GM18907 (cell line): ENCODE results near the gene PFN3.
A peak's percentile ranks its signal among the peaks of the same experiment; 100 is the strongest.

ENCODE experiments used
- ATAC-seq: cut with Tn5 transposase; IDR thresholded peaks from one replicate; pipeline ENCODE4 v1.9.1; 2021; ENCODE audit warnings: mild to moderate bottlenecking, moderate library complexity; ENCODE audit not compliant: unreplicated experiment

Gene PFN3, protein sequence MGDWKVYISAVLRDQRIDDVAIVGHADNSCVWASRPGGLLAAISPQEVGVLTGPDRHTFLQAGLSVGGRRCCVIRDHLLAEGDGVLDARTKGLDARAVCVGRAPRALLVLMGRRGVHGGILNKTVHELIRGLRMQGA

DNA sequence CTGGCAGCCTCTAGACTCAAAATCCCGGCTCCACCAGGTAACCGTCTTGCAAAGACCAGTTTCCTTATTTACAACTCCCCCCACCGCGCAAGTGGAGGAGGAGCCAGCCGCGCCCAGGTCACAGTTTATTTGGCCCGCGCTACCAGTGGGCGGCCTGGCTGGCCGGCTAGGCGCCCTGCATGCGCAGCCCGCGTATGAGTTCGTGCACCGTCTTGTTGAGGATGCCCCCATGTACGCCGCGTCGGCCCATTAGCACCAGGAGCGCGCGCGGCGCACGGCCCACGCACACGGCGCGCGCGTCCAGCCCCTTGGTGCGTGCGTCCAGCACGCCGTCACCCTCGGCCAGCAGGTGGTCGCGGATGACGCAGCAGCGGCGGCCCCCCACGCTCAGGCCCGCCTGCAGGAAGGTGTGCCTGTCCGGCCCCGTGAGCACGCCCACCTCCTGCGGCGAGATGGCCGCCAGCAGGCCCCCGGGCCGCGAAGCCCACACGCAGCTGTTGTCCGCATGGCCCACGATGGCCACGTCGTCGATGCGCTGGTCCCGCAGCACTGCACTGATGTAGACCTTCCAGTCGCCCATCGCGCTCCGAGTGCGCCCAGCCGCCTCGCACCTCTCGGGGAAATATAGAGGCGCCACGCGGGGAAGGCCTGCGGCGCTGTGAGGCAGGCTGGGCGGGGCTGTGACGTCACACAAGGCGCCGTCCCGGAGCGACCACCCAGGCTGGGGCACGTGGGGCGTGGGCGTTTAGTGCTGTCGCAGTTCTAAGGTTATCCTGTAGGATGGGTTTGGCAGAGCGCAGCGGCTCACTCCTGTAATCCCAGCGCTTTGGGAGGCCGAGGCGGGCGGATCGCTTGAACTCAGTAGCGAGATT is at the start of gene PFN3:
TSS of gene PFN3 (minus strand) at position 665 of the 872 bp plus-strand sequence. CDS start at position 580, 85 bp downstream.
- no peak for ATAC-seq

DNA sequence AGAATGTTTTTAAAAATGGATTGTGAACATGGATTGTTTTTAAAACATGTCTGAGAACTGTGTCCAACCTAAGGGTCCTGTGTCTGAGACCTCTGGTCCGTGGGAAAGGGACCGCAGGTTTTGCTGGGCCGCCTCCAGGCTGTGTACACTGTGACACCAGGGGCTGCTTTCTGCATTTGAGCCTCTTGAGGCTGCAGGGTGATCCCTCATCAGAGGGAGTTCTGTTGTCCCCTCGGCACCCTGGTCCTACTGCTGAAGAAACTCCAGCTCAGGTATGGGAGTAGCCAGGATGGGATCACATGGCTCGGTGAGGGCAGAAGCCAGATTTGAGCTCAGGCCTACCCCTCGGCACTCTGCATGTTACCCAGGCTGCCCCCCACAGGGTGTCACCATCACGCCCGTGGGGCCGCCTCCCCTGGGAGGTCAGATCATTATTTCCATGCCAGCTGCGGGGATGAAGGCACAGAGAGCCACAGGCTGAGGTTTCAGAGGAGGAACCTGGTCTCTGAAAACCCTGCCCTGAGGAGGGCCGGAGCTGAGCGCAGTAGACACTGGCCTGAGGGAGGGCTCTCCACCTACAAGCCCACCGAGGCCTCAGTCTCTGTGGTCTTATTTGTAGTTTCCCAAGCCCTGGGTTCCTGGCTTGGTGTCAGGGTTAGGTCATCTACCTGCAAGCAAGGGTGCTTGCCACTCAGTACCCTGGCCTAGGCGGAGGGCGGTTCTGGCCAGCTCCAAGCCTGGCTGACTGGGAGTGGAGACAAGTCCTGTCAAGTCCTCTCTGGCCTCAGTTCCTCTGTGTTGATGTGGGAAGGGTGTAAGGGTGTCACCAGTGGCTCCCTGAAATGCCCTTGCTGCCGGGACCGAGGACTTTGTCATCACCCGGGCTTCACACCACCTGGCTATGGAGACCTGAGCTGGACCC is 48.9 kb upstream of the PFN3 start:
- no peak for ATAC-seq

DNA sequence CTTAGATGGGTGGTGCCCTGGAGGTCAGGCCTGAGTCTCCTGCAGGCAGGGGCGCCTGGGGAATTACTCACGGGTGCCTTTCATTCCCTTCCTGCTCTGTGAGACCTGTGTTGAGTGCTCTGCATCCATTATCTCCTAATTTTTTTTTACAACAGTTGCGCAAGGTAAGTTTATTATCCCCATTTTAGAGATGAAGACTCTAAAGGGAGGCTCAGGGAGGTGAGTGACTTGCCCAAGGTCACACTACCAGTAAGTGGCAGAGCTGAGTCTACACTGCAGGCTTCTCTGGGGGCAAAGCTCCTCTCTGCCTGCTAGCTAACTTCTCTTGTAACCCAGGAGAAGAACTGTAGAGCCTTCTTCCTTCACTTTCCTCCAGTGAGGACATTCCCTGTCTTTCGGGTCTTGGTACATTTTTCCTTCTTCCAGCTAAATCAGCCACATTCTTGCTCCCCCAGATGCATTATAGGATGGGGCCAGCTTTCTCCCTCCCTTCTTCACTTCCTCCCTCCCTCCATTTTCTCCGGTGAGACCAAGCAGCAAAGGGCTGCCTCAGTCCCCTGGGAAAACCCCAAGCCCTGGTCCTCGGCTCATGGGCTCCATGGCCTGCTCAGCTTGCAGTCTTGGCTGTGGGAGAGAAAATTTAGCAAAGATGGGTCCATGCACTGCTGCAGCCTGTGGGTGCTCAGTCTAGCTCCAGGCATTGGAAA is 47.9 kb upstream of the PFN3 start:
- no peak for ATAC-seq

DNA sequence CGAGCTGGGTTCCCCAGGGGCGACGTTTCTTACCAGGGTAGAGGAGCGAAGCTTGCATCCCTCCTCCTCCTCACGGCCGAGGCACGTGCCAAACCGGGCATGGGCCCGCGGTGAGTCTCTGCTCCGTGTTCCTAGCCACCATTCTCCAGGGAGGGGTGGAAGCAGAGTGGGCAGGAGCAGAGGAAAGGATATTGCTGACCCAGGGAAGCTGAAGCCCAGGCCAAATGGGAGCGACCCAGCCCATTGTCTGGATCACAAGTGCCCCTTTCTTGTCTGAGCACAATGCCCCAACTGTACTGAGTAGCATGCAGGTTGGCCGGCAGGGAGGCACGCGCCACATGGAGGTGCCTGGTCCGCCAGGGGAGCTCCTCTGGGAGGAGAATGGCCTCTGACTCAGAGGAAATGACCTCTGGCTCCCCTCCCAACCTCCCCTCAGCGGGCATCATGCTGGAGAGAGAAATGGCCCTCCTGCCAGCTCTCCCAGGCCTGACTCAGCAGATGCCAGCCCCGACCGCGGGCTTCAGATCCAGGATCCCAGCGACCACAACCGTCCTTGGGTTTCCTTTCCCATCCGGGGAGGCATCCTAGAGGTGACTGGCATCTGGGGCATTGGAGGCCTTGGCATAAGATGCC is 47.3 kb upstream of the PFN3 start:
- ATAC-seq: no peak

DNA sequence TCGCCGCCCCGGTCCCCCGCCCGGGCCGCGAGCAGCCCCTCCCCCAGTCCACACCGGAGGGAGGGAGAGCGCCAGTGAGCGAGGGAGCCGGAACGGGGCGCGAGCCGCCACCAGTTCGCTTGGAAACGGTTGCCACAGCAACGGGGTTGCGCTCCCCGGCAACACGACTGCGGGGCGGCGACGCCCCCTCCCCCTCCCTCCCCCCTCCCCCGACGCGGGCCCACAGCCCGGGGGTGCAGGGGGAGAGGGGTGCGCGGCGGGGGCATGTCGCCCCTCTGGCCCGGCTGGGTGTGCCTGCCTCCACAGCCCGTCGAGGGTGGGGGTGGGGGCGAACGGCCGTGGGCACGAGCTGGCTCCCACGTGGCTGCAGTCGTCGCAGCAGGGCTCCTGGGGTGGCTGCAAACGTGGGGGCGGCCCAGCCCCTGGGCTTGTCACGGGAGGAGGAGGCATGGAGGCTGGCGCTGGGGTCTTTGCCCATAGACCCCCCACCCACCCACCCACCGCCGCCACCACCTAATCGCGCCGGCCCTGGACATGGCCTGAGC is 46.7 kb upstream of the PFN3 start:
- ATAC-seq: peak; percentile 25

DNA sequence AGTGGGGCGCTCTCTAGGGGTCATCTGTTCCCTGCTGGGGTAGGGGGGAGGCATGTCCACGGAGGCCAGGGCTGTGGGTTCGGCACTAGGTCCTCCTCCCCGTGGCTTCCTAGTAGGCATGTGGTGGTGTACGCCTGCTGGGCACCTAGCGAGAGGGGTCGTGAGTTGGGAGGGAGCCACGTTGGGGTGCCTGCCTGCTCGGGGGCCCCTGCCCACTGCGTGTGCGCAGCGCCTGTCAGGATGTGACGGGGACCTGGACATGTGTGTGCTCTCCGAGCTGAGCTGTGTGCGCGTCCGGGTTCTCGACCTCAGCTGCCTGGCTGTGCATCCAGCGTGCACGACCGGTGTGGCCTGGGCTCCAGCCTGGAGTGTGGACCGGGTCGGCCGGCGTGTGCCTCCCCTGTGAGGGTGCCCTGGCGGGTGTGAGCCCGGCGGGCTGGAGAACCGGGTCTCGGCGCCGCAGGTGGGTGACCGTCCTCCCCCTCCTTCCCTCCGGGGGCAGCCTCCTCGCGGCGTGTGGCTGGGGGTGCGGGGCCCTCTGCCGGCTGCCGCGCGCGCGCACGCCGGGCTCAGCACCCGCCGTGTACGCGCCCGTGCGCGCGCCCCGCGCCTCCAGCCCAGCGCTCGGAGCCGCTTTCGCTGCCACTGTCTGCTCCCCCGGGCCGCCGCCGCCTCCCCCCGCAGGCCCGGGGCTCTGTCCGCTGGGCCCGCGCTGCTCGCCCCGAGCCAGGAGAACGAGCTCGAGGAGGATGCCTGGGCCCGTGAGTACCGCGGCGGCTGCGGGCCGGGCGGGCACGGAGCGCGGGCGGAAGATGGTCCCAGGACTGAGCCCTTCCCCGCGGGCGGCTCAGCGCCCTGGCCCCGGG is 46.0 kb upstream of the PFN3 start, which contains the start of gene PRR7:
TSS of gene PRR7 (plus strand) at position 615 of the 866 bp plus-strand sequence. CDS start 8,254 bp downstream, outside the sequence.
- peak; percentile 40 for ATAC-seq

DNA sequence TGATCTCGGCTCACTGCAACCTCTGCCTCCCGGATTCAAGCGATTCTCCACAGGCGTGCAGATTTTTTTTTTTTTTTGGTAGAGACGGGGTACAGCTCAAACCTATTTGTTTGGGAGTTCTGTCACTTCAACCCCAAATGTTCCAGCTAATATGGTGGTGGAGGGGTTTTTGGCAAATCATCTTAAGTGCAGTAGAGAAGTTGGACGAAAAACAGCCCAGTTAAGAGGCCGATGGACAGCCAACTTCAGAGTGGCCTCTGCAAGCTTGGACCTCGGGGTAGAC is 45.4 kb upstream of the PFN3 start:
- no peak for ATAC-seq

DNA sequence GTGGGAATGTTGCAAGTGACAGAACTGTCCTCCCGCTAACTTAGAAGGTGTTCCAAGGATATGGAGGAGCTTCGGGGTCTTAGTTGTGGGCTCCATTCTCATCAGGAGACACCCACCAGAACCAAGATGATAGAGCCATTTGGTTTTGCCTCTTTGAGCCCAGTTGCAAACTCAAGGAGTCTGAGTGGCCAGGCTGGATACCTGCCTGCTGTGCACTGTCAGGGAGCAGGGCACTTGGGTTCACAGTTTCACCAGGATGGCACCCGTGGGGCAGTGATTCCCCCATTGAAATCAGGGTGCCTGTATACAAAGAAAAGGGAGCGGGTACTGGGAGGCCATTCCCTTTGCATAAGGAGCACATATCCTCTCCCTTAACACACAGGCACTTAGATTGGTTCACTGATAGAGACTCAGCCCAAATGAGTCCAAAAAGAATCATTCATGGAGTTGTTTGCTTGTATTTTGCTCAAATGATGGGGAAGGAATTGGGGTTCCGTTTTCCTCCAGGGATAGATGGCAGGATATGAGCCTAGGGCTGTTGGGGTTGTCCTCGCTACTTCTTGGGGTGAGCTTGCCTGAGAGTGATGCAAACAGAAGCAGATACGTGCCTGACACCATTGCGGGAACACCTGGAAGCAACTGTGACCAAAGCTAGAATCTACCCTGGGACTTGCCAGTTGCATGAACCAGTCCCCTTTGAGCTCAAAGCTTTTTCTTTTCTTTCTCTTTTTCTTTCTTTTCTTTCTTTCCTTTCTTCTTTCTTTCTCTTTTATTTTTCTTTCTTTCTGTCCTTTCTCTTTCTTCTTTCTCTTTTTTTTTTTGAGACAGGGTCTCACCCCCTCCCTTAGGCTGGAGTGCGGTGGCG is 44.8 kb upstream of the PFN3 start:
- no peak for ATAC-seq

DNA sequence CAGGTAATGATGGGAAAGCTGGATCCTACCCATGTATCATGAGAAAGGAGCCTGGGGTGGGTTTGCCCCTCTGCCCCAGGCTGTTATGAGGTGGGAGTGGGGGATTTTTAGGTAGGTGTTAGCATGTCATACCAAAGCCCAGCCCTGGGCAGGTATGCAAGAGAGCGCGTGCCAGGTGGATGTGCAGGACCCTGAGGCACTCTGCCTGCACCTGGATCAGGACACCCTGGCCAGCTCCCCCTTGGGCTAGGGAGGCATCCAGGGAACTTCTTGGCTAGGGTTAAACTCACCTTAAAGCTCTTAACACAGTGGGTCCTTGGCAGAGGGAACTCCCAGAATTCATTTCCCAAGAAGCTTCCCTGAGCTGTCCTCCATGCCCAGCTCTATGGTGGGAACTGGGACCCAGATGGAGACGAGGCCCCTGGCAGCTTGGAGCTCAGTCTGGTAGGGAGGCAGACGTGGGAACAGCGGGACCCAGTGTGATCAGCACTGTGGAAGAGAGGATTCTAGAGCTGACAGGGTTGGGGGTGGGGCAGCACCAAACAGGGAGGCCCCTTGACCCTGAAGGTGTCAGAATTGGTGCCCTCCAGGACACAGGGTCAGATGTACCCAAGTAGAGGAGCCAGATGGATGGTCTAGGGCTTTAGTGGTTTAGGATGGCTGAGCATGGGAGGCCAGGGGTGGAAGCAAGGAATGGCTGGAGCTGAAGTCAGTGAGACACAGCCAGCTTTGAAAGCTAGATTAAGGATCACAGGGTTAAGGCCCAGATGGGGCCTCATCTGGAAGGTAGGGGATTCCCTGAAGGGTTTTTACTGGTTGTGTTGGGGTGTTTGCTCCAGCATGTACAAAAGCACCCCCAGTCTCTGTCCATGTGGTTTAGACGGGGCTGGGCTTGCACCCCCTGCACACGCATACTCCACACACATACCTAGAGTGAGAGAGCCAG is 43.9 kb upstream of the PFN3 start:
- ATAC-seq: no peak

DNA sequence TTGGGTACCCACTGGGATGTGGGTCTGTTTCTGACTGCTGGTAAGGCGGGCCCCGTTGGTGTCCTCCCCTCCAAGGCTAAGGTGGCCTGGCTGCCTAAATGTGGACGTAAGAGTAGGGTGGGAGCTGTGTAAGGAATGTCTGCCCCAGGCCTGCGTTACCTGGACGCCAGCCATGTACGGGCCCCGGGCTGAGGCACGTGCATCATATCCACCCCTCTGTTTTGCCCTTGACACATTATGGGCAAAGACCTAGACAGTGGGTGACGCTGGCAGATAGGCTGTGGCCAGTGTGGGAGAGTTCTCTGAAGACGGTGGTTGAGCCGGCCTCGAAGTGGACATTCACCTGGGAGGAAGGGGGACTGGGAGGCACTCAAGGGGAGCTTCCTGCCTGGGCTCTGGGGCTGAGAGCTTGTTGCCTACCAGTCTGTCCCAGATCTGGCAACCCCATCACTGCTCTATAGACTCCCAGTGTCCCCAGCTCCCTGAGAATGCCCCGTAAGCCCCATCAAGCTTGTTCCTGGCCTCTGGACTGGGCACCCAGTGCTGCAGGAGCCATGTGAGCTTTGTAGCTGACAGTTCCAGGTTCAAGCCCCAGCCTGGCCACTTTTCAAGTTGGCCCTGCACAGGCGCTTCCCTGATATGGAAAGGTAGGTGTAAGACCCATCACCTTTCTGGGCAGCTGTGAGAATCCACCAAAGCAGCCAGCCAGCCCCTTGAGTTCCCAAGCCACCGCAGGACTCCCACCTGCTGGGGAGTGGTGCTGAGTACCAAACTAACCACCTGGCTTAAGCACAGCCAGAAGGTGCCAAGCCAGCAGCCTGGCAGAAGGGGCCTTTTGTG is 42.9 kb upstream of the PFN3 start:
- ATAC-seq: no peak

DNA sequence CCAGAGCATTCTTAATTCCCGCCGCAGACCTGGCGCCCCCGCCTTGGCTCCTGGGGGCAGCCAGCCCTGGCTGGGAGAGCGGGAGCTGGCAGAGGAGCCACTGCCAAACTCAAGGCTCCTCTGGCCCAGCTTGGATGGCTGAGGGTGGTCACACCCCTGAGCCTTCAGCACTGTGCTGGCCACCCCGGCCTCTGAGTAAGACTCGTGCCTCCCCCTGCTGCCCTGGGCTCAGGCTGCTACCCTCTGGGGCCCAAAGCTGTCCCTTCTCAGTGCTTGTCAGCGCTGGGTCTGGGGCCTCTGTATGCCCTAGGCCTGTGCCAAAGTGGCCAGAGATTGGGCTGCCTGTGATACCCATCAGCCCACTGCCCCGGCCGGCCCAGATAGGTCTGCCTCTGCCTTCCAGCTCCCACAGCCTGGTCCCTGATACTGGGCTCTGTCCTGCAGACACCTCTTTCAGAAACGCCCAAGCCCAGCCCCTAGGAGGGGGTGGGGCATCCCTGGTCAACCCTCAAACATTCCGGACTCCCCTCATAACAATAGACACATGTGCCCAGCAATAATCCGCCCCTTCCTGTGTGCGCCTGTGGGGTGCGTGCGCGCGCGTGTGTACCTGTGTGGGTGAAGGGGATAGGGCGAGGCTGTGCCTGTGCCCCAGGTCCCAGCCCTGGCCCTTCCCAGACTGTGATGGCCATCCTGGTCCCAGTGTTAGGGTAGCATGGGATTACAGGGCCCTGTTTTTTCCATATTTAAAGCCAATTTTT is 41.8 kb upstream of the PFN3 start:
- ATAC-seq: no peak

DNA sequence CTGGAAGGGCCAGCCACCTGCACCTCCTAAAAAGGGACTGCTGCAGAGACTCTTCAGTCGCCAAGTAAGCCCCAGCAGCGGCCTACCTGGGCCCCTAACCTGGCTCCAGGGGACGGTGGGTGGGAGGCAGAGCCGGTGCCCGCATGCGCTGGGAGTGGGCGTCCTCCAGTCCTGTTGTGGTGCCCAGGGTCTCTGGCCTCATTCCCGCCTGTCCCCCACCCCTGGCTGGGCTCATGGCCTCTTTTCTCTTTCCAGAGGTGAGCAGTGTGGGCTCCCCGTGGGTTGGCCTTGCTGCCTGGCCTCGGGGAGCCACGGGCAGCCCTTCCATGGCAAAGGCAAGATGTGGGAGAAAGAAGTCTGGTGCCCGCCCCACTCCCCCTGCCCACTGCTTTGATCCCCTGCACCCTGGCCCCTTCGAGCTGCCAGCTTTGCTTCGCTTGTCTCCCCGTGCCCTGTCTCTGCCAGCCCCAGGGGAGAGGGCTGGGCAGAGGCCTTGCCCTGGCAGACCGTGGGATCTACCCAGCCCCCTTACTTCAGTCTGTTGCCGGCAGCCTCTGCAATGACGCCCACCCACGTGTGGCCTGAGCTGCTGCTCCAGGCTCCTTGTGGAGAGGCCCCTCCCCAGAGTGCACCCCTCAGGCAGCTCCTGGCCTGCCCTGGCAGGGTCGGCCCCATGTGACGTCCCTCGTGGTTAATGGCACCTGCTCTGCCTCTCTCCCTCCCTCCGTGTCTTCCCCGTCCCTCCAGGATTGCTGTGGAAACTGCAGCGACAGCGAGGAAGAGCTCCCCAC is 40.7 kb upstream of the PFN3 start:
- no peak for ATAC-seq

DNA sequence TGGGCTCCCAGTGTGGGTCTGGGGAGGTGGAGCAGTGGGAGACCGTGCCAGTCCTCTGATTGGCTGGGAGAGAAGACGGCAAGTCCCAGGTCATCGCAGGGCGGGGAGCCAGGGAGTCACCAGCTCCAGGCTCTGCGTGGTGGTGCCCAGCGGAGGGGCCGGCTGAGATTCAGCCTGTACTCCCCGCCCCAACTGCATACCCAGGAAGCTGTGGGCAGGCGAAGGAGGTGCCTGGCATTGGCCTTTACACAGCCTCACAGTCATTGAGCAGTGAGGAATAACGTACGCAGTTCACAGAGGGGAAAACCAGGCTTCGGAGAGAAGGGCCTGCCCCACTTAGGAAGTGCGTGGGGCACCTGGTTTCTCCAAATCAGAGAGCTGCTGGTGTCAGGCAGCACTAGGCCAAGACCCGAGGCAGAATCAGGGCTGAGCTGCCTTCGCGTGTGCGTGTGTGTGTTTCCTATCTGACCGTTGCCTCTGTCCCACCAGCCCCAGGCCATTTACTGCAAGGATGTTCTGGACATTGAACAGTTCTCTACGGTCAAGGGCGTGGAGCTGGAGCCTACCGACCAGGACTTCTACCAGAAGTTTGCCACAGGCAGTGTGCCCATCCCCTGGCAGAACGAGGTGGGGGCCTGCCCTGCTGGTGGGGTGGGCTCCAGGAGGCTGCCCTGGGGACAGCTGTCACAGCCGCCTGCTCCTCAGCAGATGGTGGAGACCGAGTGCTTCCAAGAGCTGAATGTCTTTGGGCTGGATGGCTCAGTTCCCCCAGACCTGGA is 39.9 kb upstream of the PFN3 start:
- no peak for ATAC-seq

DNA sequence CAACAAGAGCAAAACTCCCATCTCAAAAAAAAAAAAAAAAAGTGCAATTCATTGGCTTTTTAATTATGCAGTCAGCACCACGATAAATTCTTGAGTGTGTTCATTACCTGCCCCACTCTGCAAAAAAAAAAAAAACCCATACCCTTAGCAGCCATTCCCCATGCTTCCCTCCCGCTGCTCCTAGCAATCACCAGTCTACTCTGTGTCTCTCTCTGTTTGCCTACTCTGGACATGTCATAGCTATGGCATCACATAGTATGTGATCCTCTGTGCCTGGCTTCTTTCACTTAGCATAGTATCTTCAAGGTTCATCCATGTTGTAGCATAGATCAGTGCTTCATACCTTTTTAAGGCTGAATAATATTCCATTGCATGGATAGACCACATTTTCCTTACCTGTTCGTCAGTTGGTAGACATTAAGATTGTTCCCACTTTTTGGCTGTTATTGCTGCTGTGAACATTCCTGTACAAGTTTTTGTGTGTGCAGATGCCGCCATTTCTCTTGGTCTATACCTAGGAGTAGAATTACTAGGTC is 39.1 kb upstream of the PFN3 start:
- no peak for ATAC-seq
